ENCODE measurements around the gene TACSTD2.

- TF ChIP-seq CTCF (IDR thresholded peaks at IDR 0.05), result no peak
- no peak for TF ChIP-seq POLR2A (IDR thresholded peaks at IDR 0.05)
Observed at GRCh38 chr1:58551186-58552140, 25.6 kb downstream of the TACSTD2 start.
